OCI-LY7 (cell line): ENCODE results near the gene EPHB1.

ENCODE experiments used
- CTCF ChIP-seq: fragments of 200-600 bp; sonication (generic); conservative IDR thresholded peaks from 2 replicates; pipeline ENCODE4 v1.5.1; 2014; ENCODE audit warnings: mild to moderate bottlenecking, antibody characterized with exemption, low read length, moderate library complexity, mixed read lengths
- EZH2phosphoT487 ChIP-seq: fragments of 200-600 bp; sonication (generic); IDR thresholded peaks from 2 replicates; pipeline ENCODE4 v1.6.1; 2018; ENCODE audit warnings: low read depth, borderline replicate concordance, mild to moderate bottlenecking, mixed run types, antibody characterized with exemption, low read length, moderate library complexity, mixed read lengths

GRCh38 chr3:134794950-134795745 lies at the start of gene EPHB1:
- TF ChIP-seq CTCF: peak; percentile 90
- TF ChIP-seq EZH2phosphoT487: no peak
